ENCODE measurements around the gene MYG1.

- TF ChIP-seq ZNF747 (tag by site-specific recombination; IDR thresholded peaks at IDR 0.05) (no peak), CTCF (tag by site-specific recombination; IDR thresholded peaks at IDR 0.05) (peak; percentile 93), SETDB1 (IDR thresholded peaks at IDR 0.05; ENCODE audit: insufficient read length, low read length) (no peak), ZNF776 (tag by site-specific recombination; IDR thresholded peaks at IDR 0.05; ENCODE audit: borderline replicate concordance) (no peak)
Observed at GRCh38 chr12:53344824-53345485, 45.5 kb downstream of the MYG1 start.

Measured in HEK293 (cell line).